RPMI7951 (cell line): ENCODE measurements around the gene SPAAR. TPM values are rescaled to one million over a fixed set of nuclear protein-coding genes. Genes with fewer than 3 reads are reported as not detected.
"Not testable (repeated sequence)": the region's sequence is repeated elsewhere in the genome, so short reads cannot be mapped to it uniquely, and the experiment has no call there.

ENCODE experiments used
- DNase-seq: peaks from one replicate; pipeline ENCODE4 v3.0.0-alpha.2; 2012; ENCODE audit warnings: low read depth
- total RNA-seq: library from RNA; depleted of rRNA; stranded (reverse); fragments of >200 nt; shearing (Covaris generic); gene quantifications from 2 replicates; pipeline ENCODE4 v1.2.3, GENCODE V29; 2014

Gene SPAAR
- total RNA-seq, 1 experiment from 2014 or later = not detected

DNA sequence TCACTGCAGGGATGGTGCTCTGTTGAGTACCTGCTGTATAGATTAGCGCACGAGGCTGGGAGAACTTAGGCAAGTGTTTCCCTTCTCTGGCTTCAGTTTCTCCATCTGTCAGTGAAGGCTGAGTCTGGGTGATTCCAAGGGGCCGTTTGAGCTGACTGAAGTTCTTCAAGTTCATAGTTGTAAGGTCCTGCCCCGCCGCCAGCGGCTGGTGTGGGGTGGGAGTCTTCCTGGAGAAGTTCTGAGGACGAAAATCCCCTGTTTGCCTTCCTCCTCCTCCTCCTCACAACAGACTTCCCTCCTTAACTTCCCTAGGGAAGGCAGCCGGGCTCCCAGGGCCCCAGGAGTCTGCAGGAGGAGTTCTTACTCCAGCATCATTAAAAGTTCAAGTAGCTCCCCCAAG is 5.0 kb upstream of the SPAAR start:
- DNase-seq = no peak

DNA sequence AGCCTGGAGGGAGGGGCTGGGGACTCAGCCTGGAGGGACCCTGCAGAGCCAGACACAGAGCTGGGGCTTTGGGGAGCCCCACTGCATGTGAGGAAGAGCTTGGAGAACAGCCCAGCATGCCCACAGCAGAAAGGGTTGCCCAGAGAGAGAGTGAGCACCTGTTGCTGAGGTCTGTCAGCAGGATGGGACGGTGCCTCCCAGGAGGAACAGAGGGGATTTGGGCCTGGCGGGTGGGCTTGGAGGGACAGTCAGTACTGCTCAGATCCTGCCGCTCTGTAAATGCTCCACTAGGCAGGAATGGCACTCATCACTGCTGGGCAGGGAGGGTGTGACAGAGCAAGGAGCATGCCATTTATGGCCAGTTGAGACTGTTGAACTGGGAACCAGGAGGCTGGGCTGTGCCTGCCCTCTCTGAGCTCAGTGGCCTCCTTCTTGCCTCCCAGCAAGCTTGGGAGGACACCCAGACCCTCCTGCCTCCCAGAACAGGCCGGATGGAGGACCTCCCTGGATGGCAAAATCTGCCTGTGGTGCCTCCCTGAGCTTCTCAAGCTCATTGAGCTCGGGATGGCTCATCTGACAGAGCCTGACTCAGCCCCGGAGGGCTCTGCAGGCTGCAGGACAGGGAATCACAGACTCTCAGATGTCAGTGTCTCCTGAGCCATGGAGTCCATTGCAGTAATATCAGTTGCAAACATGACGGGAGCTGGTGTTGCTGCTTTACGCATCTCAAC is 4.1 kb upstream of the SPAAR start:
- peak; percentile 61 for DNase-seq

DNA sequence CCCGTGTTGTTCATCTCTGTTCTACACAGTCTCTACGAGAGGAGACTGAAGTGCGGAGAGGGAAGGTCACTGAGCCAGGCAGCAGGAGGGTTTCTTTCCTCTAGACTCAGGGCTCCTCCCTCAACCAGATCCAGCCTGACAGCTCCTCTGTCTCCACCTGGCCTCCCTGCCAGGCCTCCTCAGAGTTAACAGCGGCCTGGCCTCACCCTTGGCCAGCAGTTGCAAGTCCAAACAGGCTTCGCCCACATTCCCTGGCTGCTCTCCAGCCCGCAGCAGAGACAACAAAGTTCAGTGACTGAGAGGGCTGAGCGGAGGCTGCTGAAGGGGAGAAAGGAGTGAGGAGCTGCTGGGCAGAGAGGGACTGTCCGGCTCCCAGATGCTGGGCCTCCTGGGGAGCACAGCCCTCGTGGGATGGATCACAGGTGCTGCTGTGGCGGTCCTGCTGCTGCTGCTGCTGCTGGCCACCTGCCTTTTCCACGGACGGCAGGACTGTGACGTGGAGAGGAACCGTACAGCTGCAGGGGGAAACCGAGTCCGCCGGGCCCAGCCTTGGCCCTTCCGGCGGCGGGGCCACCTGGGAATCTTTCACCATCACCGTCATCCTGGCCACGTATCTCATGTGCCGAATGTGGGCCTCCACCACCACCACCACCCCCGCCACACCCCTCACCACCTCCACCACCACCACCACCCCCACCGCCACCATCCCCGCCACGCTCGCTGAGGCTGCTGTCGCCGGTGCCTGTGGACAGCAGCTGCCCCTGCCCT is 3.2 kb upstream of the SPAAR start, which contains the start of gene HRCT1:
TSS of gene HRCT1 (plus strand) at position 291 of the 768 bp plus-strand sequence. CDS start at position 377, 86 bp downstream.
- DNase-seq = peak; percentile 89

DNA sequence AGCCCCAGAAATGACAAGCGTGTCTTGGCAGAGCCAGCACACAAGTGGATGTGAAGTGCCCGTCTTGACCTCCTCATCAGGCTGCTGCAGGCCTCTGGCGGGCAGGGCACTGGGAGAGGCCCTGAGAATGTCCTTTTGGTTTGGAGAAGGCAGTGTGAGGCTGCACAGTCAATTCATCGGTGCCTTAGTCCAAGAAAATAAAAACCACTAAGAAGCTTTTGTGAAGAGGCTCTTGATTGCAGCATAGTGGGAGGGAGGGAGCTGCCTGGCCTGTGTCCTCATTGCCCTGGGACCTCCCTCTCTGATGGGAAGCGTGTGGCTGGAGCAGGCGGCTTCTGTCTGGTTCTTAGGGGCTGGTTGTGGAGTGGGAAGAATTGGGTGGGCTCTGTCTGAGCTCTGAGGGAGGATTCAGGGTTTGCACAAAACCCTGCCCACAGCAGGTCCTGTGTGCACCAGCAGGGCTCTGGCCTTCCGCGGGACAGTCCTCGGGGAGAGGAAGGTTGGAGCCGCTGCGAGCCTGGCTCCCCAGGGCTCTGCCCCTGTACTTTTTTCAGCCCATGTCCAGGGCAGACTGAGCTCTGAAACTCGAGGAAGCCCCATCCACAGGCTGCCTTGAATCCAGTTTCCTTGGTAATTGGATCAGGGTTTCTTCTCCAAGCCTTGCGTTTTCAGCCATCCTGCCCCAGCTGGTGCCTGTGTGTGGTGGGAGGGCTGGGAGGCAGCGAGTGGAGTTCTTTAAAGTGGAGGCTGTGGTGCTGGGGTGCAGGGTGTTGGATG is 2.2 kb upstream of the SPAAR start:
- peak; percentile 43 for DNase-seq

DNA sequence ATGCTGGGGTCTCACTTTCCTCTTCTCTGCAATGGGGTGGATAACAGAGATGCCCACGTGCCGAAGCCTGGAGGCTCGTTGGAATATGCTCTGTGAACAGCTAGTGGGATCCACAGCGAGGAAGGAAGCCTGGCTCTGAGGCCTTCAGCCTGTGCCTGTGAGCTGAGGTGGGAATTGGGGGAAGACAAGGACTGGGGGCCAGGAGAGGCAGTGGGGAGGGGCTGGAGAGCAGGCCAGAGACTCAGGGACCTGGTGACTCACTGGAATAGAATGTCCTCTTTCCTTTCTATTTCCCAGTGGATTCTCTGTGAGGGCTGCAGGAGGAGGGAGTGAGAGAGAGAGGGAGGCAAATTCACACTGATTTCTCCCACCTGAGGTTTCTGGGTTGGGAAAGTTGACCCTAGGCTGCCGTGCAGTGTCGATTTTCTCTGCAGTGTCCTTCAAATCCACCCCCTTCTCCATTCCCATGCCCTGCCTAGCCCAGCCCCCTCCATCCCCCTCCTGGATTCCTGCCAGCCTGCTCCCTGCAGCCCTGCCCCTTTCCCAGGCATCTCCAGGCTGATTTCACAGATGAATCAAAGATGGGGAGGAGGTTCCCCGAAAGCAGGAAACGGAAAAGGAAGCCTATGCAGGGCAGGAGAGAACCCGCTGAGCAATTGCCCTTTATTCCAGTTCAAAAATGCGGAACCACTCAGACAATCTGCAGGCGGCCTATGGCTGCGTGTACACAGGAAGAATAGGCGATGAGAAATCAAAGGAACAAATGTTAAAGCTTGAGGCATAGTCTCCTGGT is 1.4 kb upstream of the SPAAR start:
- DNase-seq = peak; percentile 92

DNA sequence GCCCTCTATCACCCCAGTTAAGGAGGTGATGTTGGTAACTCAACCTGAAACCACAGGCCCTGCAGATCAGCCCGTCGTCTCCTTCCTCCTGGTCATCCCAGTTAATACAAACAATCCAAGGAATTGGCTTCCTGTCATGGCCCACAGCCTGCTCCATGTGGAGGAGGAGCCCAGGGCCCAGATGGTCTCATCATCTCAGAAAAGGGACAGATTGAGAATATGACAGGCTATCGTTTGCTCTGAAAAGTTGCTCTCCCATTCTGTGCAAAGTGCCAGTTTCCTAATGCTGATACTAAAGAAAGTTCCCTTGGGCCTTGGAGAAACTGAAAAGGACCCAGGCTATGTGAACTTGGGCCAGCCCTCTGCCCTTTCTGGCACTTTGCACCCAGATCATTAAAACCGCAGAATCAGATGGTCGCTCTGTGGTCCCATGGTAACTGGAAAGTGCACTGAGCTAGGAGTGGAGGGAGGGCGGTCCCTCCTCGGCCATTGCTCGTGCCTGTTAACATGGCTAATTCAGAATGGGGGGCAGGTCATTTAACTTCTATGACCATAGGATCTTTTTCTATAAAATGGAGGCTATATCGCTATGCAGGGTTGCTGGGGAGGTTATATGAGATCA is 675 bp upstream of the SPAAR start:
- peak; percentile 83 for DNase-seq

DNA sequence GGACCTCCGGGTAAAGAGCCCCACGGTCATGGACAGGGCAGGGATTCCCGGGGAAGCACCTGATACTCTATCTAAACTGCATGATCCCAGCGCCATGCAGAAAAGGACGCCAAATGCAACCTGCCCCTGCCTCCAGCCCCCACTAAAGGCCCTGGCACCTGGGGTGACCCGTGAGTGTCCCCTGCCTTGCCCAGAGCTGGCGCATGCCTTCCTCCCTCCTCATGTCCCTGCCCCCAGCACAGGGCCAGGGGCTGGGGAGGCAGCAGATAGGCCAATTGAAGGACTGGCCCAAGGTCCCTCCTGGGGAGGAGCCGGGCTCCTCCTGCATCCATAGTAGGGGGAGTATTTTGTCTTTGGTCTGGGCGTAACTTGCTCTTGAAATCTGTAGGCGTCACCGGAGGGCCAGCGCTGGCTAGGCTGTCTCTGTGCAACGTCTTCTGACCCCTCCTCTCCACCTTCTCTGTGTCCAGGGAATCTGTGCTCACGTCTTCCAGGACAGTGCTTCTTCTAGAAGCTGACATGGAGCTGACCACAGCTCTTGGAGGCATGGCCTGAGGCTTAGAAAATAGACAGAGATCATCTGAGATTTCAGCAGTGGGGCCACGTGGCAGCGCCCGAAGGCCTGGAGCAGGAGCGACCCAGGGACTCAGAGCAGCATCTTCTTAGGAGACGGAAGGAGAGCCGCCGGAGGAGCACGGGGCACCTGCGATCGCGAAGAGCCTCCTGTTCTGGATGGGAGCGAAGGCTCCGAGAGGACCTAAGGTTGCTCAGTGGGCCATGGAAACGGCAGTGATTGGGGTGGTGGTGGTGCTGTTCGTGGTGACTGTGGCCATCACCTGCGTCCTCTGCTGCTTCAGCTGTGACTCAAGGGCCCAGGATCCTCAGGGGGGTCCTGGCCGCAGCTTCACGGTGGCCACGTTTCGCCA is 660 bp downstream of the SPAAR start:
- no peak for DNase-seq

DNA sequence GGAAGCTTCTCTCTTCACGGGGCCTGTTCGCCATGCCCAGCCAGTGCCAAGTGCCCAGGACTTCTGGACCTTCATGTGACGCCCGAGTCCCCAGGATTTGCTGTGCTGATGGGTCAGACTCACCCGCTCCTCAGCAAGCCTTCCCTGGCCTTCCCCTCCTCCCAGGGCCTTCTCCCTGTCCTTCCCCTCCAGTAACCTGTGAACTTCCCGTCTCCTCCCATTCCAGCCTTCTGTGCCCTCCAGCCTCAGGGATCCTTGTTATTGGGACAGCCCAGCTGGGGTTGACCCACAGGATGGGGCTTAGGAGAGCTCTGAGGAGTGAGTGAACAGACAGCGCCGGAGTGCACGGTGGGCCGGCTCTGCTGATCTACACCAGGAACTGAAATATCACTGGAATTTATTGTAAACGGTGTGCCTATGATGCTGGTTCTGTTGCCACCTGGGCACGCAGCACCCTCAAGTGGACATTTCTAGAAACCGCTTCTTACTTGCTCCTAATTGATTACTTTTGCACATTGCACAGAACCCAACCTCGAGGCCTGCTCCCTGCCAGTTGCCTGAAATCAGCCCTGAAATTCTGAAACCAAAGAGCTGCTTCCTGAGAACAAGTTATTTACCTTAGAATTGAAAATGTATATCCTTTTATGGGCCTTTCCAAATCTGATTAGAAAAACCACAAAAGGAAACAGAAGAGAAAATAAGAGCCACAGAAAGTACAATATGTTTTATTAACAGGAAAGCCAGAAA is 1.5 kb downstream of the SPAAR start:
- peak; percentile 23 for DNase-seq

DNA sequence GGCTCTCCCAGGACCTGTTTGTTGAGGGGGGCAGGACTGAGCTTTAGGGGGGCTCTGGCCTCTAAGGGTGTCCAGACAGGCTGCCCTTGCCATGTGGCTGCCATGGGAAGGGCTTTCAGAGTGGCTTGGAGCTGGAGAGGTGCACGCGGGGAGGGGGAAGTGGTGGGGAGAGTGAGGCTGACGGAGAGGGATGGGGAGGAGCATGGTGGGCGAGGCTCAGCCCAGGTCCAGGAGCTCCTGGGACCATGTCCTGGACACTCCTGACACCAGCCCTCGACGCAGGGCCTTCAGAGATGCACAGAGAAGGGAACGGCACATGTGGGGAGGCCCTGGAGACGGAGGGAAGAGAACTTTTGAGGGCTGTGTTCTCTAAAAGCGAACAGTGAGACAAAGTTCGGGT is 2.4 kb downstream of the SPAAR start:
- no peak for DNase-seq

DNA sequence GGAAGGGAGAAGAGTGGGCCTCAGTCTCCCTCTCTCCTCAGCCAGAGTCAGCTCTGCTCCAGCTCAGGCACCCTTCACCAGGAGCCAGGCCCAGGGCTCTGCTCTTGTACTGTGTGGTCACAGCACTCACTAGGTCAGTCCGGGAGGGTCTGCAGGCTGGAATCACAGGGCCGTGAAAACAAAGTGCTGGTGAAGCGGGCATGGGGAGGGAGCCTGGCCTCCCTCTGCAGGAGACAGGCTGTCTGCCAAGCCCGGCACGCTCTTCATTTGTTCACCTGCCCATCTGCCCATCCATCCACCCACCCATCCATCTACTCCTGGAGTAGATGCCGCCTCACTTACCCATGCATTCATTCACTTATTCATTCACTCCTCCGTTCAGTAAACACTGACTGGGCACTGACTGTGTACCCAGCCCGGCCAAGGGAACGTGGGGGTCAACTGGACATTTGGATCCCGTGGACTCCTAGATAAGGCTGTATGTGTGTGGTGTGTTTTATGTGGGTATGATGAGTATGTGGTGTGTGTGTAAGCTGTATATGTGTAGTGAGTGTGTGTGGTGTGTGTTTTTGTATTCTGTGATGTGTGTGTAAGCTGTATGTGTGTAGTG is 3.6 kb downstream of the SPAAR start:
- DNase-seq = no peak

DNA sequence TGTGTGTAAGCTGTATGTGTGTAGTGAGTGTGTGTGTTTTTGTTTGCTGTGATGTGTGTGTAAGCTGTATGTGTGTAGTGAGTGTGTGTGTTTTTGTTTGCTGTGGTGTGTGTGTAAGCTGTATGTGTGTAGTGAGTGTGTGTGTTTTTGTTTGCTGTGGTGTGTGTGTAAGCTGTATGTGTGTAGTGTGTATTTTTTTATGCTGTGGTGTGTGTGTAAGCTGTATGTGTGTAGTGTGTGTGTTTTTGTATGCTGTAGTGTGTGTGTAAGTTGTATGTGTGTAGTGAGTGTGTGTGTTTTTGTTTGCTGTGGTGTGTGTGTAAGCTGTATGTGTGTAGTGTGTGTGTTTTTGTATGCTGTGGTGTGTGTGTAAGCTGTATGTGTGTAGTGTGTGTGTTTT is 4.1 kb downstream of the SPAAR start:
- DNase-seq = not testable (repeated sequence)

DNA sequence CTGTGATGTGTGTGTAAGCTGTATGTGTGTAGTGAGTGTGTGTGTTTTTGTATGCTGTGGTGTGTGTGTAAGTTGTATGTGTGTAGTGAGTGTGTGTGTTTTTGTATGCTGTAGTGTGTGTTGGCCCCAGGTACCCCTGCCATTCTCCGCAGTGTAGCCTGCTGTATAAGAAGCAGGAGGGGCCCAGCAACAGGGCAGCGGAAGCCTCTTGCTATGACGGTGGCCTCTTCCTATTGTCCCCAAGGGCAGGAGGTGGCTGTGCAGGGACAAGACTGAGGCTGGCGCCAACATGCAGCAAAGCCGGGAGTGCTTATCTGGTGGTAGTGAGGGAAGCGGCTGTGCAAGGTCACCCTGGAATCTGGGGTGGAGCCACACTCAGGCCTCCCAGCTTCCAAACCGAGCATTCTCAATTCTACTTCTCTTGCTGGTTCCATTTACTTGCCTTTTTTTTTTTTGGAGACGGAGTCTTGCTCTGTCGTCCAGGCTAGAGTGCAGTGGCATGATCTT is 5.1 kb downstream of the SPAAR start:
- DNase-seq = peak; percentile 88

DNA sequence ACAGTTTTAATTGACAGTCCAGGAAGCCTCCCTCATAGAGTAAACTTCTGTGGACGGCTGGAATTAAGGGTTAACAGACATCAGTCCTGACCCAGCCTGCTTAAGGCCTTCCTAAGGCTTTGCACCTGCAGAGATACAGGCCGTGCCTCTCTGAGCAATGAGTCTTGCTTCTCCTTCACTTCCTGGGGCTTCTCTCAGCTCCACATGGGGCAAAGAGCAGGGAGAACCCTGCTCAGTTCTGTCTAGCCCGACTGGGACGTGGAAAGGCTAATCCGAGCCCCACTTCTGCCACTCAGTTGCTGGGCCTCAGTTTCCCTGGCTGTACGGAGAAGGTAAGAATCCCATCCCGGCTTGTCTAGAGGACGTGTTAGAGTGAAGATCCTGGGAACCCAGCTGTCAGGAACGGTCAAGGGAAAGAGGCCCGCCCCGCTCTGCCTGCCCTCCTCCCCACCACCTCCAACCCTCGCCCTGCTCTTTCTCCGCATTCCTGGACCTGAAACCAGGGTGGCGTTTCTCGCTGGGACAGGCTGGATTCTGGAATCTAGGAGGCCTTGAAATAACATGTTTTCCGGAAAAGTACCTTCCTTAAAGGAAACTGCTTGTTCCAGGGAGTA is 6.5 kb downstream of the SPAAR start:
- DNase-seq = no peak

DNA sequence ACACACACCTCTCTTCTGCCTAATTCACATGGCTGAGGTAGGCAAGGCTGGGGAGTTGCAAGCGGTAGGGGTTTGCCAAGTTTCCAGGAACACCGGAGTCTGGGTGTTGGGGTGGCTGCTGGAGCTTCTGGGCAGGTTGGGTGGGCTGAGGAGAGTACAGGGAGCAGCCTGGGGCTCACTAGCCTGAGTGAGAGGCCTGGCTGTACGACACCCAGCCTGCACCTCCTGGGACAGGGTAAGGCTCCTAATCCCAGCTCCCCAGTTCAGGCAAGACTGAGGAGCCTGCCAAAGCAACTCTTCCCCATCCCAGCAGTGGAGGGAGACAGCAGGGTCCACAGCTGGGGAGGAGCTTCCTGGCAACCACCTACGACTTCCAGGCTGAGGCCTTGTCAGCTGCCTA is 8.0 kb downstream of the SPAAR start:
- DNase-seq = no peak

DNA sequence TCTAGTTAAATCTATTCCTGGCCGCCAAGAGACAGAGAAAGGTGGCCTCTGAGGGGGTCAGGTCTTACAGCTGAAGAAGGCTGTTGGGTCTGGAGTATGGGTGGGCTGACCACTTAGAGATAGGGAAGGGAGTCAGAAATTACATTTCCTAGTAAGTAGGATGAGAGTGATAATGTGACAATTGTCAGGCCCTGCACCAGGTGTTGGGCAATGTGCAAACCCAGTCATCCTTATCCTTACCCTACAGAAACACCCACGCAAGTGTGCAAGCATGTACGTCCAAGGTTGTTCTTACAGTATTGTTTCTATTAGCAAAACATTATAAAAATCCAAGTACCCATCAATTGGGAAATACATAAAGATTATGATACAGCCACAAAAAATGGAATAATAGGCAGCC is 9.5 kb downstream of the SPAAR start:
- no peak for DNase-seq

DNA sequence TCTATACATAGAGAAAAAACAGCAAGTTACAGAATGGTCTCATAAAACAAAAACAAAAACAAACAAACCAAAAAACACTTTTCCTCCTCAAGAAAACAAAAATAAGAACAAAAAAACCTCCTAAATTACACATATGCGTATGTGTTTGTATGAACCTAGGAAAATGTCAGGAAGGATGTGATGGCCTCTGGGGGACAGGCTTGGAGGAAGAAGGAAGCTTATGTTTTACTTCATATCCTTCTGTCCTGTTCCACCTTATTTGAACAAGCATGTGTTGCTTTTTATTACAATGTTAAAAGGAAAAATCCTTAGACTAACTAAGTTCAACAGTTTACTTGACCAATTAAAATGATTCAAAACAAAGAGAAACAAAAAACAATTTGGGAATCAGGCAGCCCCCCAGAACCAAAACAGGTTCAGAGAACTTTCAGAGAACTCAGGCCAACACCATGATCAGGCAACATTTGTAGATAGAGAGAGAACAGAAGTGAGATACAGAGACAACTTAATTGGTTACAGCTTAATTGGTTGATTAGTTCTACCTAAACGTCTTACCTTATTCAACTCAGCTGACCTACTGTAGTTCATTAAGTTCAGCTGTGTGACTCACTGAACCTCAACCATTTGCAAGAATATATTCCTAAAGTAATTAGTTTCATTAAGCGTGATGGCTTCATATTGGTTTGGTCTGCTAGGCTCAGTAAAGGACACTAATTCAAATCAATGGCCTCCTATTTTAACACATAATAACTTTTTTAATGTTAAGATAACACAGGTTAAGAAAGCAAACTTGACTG is 10.1 kb downstream of the SPAAR start:
- no peak for DNase-seq

DNA sequence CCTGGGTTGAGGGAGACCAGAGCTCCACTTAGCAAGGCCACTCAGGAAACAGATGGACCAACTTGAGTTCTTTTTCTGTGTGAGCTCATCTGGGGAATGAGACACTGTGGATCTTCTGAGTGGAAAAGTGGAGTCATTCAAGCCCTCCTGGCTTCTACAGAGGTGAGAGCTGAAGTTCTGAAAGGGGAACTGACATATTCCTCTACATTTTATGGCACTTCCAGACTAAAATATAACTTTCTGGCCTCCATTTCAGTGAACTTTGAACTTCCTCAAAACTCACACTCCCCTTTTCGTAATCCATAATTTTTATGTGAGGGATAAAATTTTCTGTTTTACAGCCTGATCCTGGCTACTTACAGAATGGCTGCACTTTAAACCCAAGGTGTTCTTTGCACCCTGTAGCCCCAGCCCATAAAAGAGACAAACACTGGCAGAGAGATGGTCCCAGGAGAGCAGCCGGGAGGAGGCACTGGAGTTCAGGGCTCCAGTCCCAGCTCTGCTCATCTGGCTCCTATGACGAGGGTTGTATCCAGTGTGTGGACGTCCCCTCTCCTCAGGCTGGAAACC is 10.8 kb downstream of the SPAAR start:
- DNase-seq = no peak
